Psoas muscle (tissue), 8 donors: ENCODE measurements around the gene F2RL3. TPM values are rescaled to one million over a fixed set of nuclear protein-coding genes. Genes with fewer than 3 reads are reported as not detected.
A peak's percentile ranks its signal among the peaks of the same experiment; 100 is the strongest.

Experiments
- ATAC-seq, 4 donors: fragments of 200-7000 bp; cut with Tn5 transposase; one replicate each; pipeline ENCODE4 v1.9.1; 2020; ENCODE audit warnings: moderate library complexity in 3 of 4, mild to moderate bottlenecking in 2 of 4
- DNase-seq, 2 donors: peaks; one replicate each; pipeline ENCODE4 v3.0.0-alpha.2; 2020
- H3K27ac ChIP-seq: fragments of 200-600 bp; one replicate; pipeline ENCODE4 v1.8.0; 2022
- H3K27me3 ChIP-seq, 3 donors: fragments of 200-600 bp in 1 of 3; one replicate each; pipeline versions ENCODE4 v1.6.1 to v1.8.0; 2013 to 2022; ENCODE audit warnings: low read length in 2 of 3, mild to moderate bottlenecking in 2 of 3, moderate library complexity in 1 of 3; ENCODE audit not compliant: insufficient read depth in 3 of 3
- H3K36me3 ChIP-seq, 2 donors: fragments of 200-600 bp in 1 of 2; one replicate each; pipeline versions ENCODE4 v1.6.1 to v1.8.0; 2013 to 2022; ENCODE audit warnings: low read depth in 1 of 2, mild to moderate bottlenecking in 1 of 2, moderate library complexity in 1 of 2; ENCODE audit not compliant: insufficient read depth in 1 of 2
- H3K4me1 ChIP-seq: fragments of 200-600 bp; one replicate; pipeline ENCODE4 v1.8.0; 2022
- H3K4me3 ChIP-seq: fragments of 200-600 bp; one replicate; pipeline ENCODE4 v1.8.0; 2022; ENCODE audit warnings: mild to moderate bottlenecking
- H3K9me3 ChIP-seq: fragments of 200-600 bp; one replicate; pipeline ENCODE4 v1.8.0; 2022
- WGBS, 3 donors: extraction: QIAGEN DNeasy Blood & Tissue Kit; methylation state at CpG; one replicate each; pipeline versions ENCODE4 v1.1.6 to v1.1.7; 2013; 5-methylcytosine and 5-hydroxymethylcytosine counted together
- intact Hi-C, 2 donors: fragments of 100-400 bp; cut with DNase I; formaldehyde crosslinking; loops; one replicate each; pipeline versions ENCODE4 v1.11.0 to v1.14.2; 2022
- polyA plus RNA-seq, 3 donors: library from polyadenylated mRNA; stranded (reverse); fragments of 200-250 nt; gene quantifications; one replicate each; pipeline ENCODE4 v1.2.3, GENCODE V29; 2013
- total RNA-seq, 4 donors: library from RNA; stranded (reverse); fragmentation: NEBNext Ultra II Directional in 2 of 4; extraction: Animal tissue kit (Norgen Biotek cat#: 25700) in 2 of 4; gene quantifications; one replicate each; pipeline versions ENCODE4 v1.2.1 to v1.2.4, GENCODE V29; 2021 to 2023
- TF ChIP-seq, protein P1 (sequence below): fragments of 200-600 bp; IDR thresholded peaks from one replicate; pipeline ENCODE4 v1.8.0; 2022; ENCODE audit warnings: antibody characterized with exemption
- donor health status: healthy with polysubstance abuse.
- donor health status: DM: no; HTN: no; CAD: no; lungs with moderate emphysema.
- donor health status: Bipolar disorder and iron deficiency.
- donor health status: healthy.
- donor health status: DM: yes; HTN: yes; CAD: no.
- donor health status: DM: no; HTN: no; CAD: no.
- donor health status: DM: no; HTN: no; CAD: no.
- donor health status: DM: yes; HTN: yes; CAD: no.

Gene F2RL3
- total and polyA plus RNA-seq, 7 donors, result 0.27 to 4.5 (median 1.4) TPM

DNA sequence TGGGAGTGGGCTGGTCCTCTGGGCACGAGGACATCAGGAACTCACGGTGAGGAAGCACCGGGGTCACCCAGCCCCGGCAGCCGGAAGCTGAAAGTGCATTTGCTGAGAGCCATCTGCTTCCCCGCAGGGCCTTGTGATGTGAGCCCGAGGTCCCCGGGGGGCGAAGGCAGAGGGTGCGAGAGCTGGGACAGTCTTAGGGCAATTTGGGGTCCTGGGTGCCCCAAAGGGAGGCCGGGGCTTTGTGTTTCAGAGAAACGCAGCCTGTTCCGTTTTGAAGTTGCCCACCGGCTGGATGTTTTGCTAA lies 4.8 kb downstream of the F2RL3 start:
- Histone ChIP-seq H3K27ac (no peak overlapping the region), H3K4me3 (no peak overlapping the region), H3K36me3 (no peaks in the 10 kb centered on the region), H3K27me3 (peaks cover 0 to 47% (median 15%) of the 10 kb centered on the region in 3 donors), H3K4me1 (peaks cover 4% of the 10 kb centered on the region), H3K9me3 (no peaks in the 10 kb centered on the region)
- TF ChIP-seq, protein P1, sequence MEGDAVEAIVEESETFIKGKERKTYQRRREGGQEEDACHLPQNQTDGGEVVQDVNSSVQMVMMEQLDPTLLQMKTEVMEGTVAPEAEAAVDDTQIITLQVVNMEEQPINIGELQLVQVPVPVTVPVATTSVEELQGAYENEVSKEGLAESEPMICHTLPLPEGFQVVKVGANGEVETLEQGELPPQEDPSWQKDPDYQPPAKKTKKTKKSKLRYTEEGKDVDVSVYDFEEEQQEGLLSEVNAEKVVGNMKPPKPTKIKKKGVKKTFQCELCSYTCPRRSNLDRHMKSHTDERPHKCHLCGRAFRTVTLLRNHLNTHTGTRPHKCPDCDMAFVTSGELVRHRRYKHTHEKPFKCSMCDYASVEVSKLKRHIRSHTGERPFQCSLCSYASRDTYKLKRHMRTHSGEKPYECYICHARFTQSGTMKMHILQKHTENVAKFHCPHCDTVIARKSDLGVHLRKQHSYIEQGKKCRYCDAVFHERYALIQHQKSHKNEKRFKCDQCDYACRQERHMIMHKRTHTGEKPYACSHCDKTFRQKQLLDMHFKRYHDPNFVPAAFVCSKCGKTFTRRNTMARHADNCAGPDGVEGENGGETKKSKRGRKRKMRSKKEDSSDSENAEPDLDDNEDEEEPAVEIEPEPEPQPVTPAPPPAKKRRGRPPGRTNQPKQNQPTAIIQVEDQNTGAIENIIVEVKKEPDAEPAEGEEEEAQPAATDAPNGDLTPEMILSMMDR, result no peak
- ATAC-seq (no peak), DNase-seq (peak in 1 of 2 donors; percentile 64)
- 41 to 49% (median 46%) methylated on average over 14 of the region's 14 CpGs for WGBS, 3 donors
- intact Hi-C loops, result no loop called here

DNA sequence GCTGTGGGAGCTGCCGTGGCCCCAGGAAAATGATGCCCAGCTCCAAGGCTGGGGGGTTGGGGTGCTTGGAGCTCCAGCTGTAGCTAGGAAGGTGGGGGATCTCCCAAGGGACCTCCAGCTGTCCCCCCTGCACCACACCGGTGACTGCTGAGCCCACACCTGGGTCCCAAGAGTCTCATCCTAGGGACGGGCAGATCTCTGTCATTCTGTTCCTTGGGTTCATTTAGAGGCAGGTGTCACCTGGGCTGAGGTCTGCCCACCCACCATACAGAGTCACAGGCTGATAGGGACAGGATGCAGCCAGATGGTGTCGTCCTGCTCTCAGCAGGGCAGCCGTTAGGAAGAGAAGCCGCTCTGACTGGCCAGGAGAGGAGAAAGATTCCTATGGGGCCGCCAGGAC lies 5.3 kb downstream of the F2RL3 start:
- Histone ChIP-seq H3K9me3 (no peaks in the 10 kb centered on the region), H3K4me1 (peaks cover 4% of the 10 kb centered on the region), H3K27ac (no peak overlapping the region), H3K36me3 (no peaks in the 10 kb centered on the region), H3K4me3 (no peak overlapping the region), H3K27me3 (peaks cover 0 to 47% (median 13%) of the 10 kb centered on the region in 3 donors)
- ATAC-seq (no peak), DNase-seq (no peak)
- intact Hi-C loops, result no loop called here
- 48 to 61% (median 56%) methylated on average over 7 of the region's 7 CpGs for WGBS, 3 donors
- TF ChIP-seq, protein P1, result no peak

DNA sequence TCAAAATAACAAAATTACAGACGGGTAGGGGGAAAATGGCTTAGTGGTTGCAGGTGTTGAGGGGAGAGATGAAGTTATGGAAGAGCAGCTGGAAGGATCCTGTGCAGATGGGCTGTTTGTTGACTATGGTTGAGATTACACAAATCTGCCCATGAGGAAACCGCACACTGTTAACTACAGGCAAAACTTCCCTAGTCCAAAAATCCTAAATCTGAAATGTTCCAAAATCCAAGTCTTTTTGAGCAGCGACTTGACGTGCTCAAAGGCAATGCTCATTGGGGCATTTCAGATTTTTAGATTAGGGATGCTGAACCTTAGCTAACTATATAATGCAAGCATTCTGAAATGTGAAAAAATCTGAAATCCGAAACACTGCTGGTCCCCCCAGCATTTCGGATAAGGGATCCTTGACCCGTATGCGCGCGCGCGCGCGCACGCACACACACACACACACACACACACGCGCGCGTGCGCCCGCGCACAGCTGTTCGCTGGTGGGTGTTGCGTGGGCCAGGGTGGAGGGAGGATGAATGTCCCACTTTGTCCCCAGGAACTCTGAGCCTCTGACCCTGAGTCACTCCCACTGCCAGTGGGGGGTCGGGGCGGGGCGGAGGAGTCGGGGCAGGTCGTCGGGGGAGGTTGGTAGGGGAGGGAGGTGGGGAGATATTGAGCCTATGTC lies 6.8 kb downstream of the F2RL3 start:
- intact Hi-C loops, result loop anchor here in 1 of 2 donors (5.0 kb wide), 1 partner anchor 68 kb away; the partner anchor contains the start of gene SIN3B
- no peak overlapping the region for H3K27ac ChIP-seq

DNA sequence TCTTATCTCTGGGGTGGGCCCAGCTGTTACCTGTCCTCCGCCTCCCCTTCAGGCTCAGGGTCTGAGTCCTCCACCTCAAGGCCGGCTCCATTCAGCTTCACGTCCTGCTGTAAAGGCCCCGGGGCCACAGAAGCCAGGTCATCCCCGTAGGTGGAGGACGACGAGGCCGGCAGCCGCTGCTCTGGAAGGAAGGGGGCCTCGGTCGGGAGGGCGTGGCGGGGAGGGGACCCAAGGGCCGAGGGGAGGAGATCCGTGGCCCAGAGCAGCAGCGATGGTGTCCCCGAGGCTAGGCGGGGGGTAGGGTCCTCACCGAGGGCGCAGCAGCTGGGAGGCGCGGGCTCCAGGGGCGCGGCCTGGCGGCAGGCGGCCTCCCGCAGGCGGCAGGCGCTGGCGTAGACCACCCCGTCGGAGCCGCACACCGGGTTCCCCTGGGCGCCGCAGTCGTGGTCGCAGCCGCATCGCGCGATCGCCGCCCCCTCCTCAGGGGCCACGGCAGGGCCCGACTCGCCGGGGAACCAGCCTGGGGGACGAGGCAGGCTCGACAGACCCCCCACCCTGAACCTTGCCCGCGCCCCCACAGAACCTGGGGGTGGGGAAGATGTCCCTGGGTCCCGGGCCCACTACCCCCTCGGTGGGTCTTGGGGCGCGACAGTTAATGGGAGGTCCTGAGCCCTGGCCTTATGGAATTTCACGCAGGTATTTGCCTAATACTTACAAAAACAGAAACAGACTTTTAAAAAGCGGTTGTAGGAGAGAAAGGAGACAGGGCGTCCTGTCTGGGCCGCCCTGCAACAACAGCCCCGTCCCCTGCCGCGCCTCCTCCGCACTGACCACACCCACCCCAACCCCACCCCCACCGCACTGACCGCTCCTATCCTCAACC lies 7.6 kb downstream of the F2RL3 start:
- no peaks in the 10 kb centered on the region for H3K9me3 ChIP-seq
- peak overlapping the region; percentile 46 for H3K27ac ChIP-seq
- H3K4me3 ChIP-seq, result peak overlapping the region; percentile 64
- 1 to 3% (median 1%) methylated on average over 43 to 66 of the region's 66 CpGs for WGBS, 3 donors
- H3K36me3 ChIP-seq, result no peaks in the 10 kb centered on the region
- H3K27me3 ChIP-seq, result peaks cover 0 to 47% (median 12%) of the 10 kb centered on the region in 3 donors
- DNase-seq (peak in 1 of 2 donors; percentile 64), ATAC-seq (no peak)
- TF ChIP-seq, protein P1, result no peak
- intact Hi-C loops, result loop anchor here in 1 of 2 donors (5.0 kb wide), 1 partner anchor 69 kb away; the partner anchor contains the start of gene SIN3B
- H3K4me1 ChIP-seq, result peaks cover 4% of the 10 kb centered on the region

More for the DNA sequence above, 6.8 kb downstream of the F2RL3 start:
- no peaks in the 10 kb centered on the region for H3K9me3 ChIP-seq
- TF ChIP-seq, protein P1, result no peak
- H3K4me1 ChIP-seq, result peaks cover 4% of the 10 kb centered on the region
- no peaks in the 10 kb centered on the region for H3K36me3 ChIP-seq
- no peak for ATAC-seq
- peaks cover 0 to 47% (median 12%) of the 10 kb centered on the region in 3 donors for H3K27me3 ChIP-seq
- WGBS, 3 donors, result 33 to 49% (median 41%) methylated on average over 30 of the region's 30 CpGs
- no peak for DNase-seq
- H3K4me3 ChIP-seq, result peak overlapping the region; percentile 64
